Upper lobe of left lung (tissue), 6 donors: Measurements from ENCODE around the gene C2orf49. TPM values are rescaled to one million over a fixed set of nuclear protein-coding genes. Genes with fewer than 3 reads are reported as not detected.
A peak's percentile ranks its signal among the peaks of the same experiment; 100 is the strongest.

ENCODE experiments used
- ATAC-seq, 2 donors: fragments of 200-7000 bp; cut with Tn5 transposase; one replicate each; pipeline ENCODE4 v1.9.1; 2022; ENCODE audit warnings: mild to moderate bottlenecking in 2 of 2, moderate library complexity in 2 of 2; ENCODE audit not compliant: low FRiP score in 2 of 2
- DNase-seq, 2 donors: peaks; one replicate each; pipeline ENCODE4 v3.0.0-alpha.2; 2019 to 2020
- H3K27ac ChIP-seq, 4 donors: fragments of 200-600 bp; sonication (generic); one replicate each; pipeline ENCODE4 v1.5.1; 2016 to 2019
- H3K27me3 ChIP-seq, 4 donors: fragments of 200-600 bp; sonication (generic); one replicate each; pipeline ENCODE4 v1.5.1; 2017 to 2019
- H3K36me3 ChIP-seq, 4 donors: fragments of 200-600 bp; sonication (generic); one replicate each; pipeline ENCODE4 v1.5.1; 2016 to 2019
- H3K4me1 ChIP-seq, 4 donors: fragments of 200-600 bp; sonication (generic); one replicate each; pipeline ENCODE4 v1.5.1; 2018 to 2019
- H3K4me3 ChIP-seq, 4 donors: fragments of 200-600 bp; sonication (generic); one replicate each; pipeline ENCODE4 v1.5.1; 2017 to 2019; ENCODE audit warnings: mild to moderate bottlenecking in 2 of 4, moderate library complexity in 1 of 4
- H3K9me3 ChIP-seq, 4 donors: fragments of 200-600 bp; sonication (generic); one replicate each; pipeline ENCODE4 v1.5.1; 2018 to 2019
- EP300 ChIP-seq, 4 donors: sonication (generic); formaldehyde crosslinking; IDR thresholded peaks; one replicate each; pipeline ENCODE4 v1.5.1; 2017; ENCODE audit warnings: antibody characterized with exemption in 4 of 4, control low read depth in 2 of 4
- POLR2A ChIP-seq, 4 donors: fragments of 450-650 bp; IDR thresholded peaks; one replicate each; pipeline ENCODE4 v1.5.1; 2016 to 2017; ENCODE audit warnings: antibody characterized with exemption in 4 of 4, mild to moderate bottlenecking in 2 of 4
- POLR2AphosphoS5 ChIP-seq, 2 donors: sonication (generic); formaldehyde crosslinking; IDR thresholded peaks; one replicate each; pipeline ENCODE4 v1.5.1; 2017; ENCODE audit warnings: antibody characterized with exemption in 2 of 2
- WGBS, 2 donors: methylation state at CpG; one replicate each; pipeline ENCODE4 v1.1.5; 2017 to 2018; 5-methylcytosine and 5-hydroxymethylcytosine counted together
- total RNA-seq, 6 donors: library from RNA; depleted of rRNA in 4 of 6; stranded (reverse); fragments of >200 nt in 4 of 6; gene quantifications; one replicate each; pipeline versions ENCODE4 v1.1.0 to v1.2.1, GENCODE V29; 2016 to 2021
- TF ChIP-seq, protein P1 (sequence below), 6 experiments: fragments of 450-650 bp in 4 of 6; fragments of 200-600 bp in 2 of 6; sonication (generic) in 2 of 6; IDR thresholded peaks; one replicate each; pipeline ENCODE4 v1.5.1; 2016 to 2019; ENCODE audit warnings: antibody characterized with exemption in 6 of 6
- donor health status: DM: no; HTN: no; CAD: no; lungs with moderate emphysema.
- donor health status: DM: no; HTN: yes; CAD: no; lungs with severe emphysema.

The C2orf49 gene
- total RNA-seq, 6 donors from 2014 or later, result 12.8 to 38.5 (median 13.5) TPM

- WGBS, 2 donors, result 64% methylated on average over 8 to 15 of the region's 15 CpGs
- Histone ChIP-seq H3K4me3 (no peak overlapping the region), H3K4me1 (no peaks in the 10 kb centered on the region), H3K27ac (no peak overlapping the region), H3K36me3 (peaks cover 2 to 35% (median 6%) of the 10 kb centered on the region in 4 donors), H3K27me3 (no peaks in the 10 kb centered on the region), H3K9me3 (no peaks in the 10 kb centered on the region)
- no peak for ATAC-seq
- no peak for TF ChIP-seq POLR2AphosphoS5 (IDR thresholded peaks at IDR 0.05)
- DNase-seq, result peak in 1 of 2 donors; percentile 17
These were observed 25.7 kb downstream of the C2orf49 start for GRCh38 chr2:105362862-105363591.

GRCh38 chr2:105364436-105365139, 27.2 kb downstream of the C2orf49 start:
- Histone ChIP-seq H3K4me1 (peaks cover 0 to 2% (median 0%) of the 10 kb centered on the region in 4 donors), H3K27ac (no peak overlapping the region), H3K36me3 (peaks cover 0 to 21% (median 5%) of the 10 kb centered on the region in 4 donors), H3K9me3 (no peaks in the 10 kb centered on the region), H3K4me3 (no peak overlapping the region), H3K27me3 (no peaks in the 10 kb centered on the region)
- 78 to 80% methylated on average over 5 of the region's 5 CpGs for WGBS, 2 donors
- TF ChIP-seq EP300 (IDR thresholded peaks at IDR 0.05) (no peak), POLR2AphosphoS5 (IDR thresholded peaks at IDR 0.05) (no peak), POLR2A (IDR thresholded peaks at IDR 0.05) (no peak)
- TF ChIP-seq, protein P1, sequence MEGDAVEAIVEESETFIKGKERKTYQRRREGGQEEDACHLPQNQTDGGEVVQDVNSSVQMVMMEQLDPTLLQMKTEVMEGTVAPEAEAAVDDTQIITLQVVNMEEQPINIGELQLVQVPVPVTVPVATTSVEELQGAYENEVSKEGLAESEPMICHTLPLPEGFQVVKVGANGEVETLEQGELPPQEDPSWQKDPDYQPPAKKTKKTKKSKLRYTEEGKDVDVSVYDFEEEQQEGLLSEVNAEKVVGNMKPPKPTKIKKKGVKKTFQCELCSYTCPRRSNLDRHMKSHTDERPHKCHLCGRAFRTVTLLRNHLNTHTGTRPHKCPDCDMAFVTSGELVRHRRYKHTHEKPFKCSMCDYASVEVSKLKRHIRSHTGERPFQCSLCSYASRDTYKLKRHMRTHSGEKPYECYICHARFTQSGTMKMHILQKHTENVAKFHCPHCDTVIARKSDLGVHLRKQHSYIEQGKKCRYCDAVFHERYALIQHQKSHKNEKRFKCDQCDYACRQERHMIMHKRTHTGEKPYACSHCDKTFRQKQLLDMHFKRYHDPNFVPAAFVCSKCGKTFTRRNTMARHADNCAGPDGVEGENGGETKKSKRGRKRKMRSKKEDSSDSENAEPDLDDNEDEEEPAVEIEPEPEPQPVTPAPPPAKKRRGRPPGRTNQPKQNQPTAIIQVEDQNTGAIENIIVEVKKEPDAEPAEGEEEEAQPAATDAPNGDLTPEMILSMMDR (IDR thresholded peaks at IDR 0.05), result no peak
- ATAC-seq, result no peak
- no peak for DNase-seq

DNA sequence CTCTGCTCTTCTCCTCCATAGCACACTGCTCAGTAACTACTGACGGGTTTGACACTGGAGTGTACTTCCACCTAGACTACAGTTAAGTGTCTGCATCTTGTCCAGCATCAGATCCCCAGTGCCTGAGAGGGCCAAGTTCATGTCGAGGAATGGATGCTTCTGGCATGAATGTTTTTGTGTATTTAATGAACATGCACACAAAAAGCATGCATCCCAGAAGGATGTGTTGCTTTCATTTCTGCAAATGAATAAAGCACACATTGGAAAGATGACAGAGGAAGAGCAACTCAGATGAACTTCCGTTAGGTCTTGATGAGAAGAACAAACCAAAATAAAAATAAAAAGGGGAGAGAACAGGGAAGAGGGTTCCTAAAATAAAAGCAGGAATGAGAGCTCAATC, 27.9 kb downstream of the C2orf49 start:
- no peak for DNase-seq
- ATAC-seq, result no peak
- no peaks in the 10 kb centered on the region for H3K9me3 ChIP-seq
- peaks cover 0 to 6% (median 3%) of the 10 kb centered on the region in 4 donors for H3K4me1 ChIP-seq
- H3K36me3 ChIP-seq, result peaks cover 0 to 17% (median 1%) of the 10 kb centered on the region in 4 donors
- H3K4me3 ChIP-seq, result no peak overlapping the region
- no peak for TF ChIP-seq POLR2A (IDR thresholded peaks at IDR 0.05)
- TF ChIP-seq, protein P1 (IDR thresholded peaks at IDR 0.05), result no peak
- TF ChIP-seq EP300 (IDR thresholded peaks at IDR 0.05), result no peak
- H3K27me3 ChIP-seq, result no peaks in the 10 kb centered on the region
- no peak overlapping the region for H3K27ac ChIP-seq
- WGBS, 2 donors, result 76 to 78% methylated on average over 3 of the region's 3 CpGs

DNA sequence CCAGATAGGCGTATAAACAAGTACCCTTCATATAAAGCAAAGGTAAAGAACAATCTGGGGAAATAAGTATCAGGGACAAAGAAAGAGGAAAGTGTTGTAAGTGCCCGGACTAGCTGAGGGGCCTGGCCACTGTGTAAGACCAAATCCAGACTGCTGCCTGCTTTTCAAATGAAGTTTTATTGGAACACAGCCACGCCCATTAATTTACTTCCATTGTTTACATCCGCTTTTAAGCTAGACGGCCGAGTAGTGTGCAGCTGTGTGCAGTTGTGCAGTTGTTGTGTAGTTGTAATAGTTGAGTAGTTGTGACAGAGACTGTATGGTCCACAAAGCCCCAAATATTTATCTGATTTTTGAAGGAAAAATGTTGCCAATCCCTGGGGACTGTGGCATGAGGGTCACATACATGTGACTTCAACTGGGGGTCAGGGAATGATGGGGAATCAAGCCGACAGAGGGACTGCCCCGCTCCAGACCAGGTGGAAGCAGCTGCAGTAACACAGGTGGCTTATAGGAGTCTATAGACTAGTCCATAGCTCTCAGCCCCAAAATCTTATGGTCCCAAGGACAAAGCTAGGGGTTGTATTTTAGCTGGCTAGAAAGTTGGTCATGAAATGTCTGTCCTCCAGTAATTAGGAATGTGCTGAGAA, 31.5 kb downstream of the C2orf49 start:
- TF ChIP-seq POLR2AphosphoS5 (IDR thresholded peaks at IDR 0.05) (no peak), POLR2A (IDR thresholded peaks at IDR 0.05) (no peak), EP300 (IDR thresholded peaks at IDR 0.05) (no peak)
- TF ChIP-seq, protein P1 (IDR thresholded peaks at IDR 0.05), result no peak
- no peak overlapping the region for H3K27ac ChIP-seq
- DNase-seq (no peak), ATAC-seq (no peak)
- H3K4me3 ChIP-seq, result no peak overlapping the region
- no peaks in the 10 kb centered on the region for H3K9me3 ChIP-seq
- WGBS, 2 donors, result 58% methylated on average over 8 of the region's 8 CpGs
- peaks cover 6 to 9% (median 7%) of the 10 kb centered on the region in 4 donors for H3K4me1 ChIP-seq
- peaks cover 0 to 3% (median 0%) of the 10 kb centered on the region in 4 donors for H3K36me3 ChIP-seq
- H3K27me3 ChIP-seq, result no peaks in the 10 kb centered on the region
